Glutamatergic neuron (in vitro differentiated cells): ENCODE results near the gene ABCC12. TPM values are rescaled to one million over a fixed set of nuclear protein-coding genes. Genes with fewer than 3 reads are reported as not detected.

Experiments used
- DNase-seq: peaks from one replicate; pipeline ENCODE4 v3.0.0; 2022
- H3K27ac Mint-ChIP-seq: one replicate; pipeline ENCODE4 v1.8.0; 2020; ENCODE audit warnings: mild to moderate bottlenecking, mixed read lengths, inconsistent platforms; ENCODE audit not compliant: unreplicated experiment
- H3K27me3 Mint-ChIP-seq: one replicate; pipeline ENCODE4 v1.8.0; 2020; ENCODE audit warnings: mild to moderate bottlenecking, moderate library complexity, mixed read lengths, inconsistent platforms; ENCODE audit not compliant: unreplicated experiment
- H3K36me3 Mint-ChIP-seq: one replicate; pipeline ENCODE4 v1.8.0; 2020; ENCODE audit warnings: mild to moderate bottlenecking, mixed read lengths, inconsistent platforms; ENCODE audit not compliant: unreplicated experiment
- H3K4me1 Mint-ChIP-seq: one replicate; pipeline ENCODE4 v1.8.0; 2020; ENCODE audit warnings: mild to moderate bottlenecking, low read depth, mixed read lengths, inconsistent platforms; ENCODE audit not compliant: unreplicated experiment
- H3K4me3 Mint-ChIP-seq: one replicate; pipeline ENCODE4 v1.8.0; 2020; ENCODE audit warnings: mild to moderate bottlenecking, mixed read lengths, inconsistent platforms; ENCODE audit not compliant: unreplicated experiment
- H3K9me3 Mint-ChIP-seq: one replicate; pipeline ENCODE4 v1.8.0; 2020; ENCODE audit warnings: mild to moderate bottlenecking, moderate library complexity, mixed read lengths, inconsistent platforms; ENCODE audit not compliant: unreplicated experiment
- total RNA-seq: library from RNA; stranded (reverse); fragmentation: NEBNext Ultra II Directional; extraction: Animal tissue kit (Norgen Biotek cat#: 25700); gene quantifications from one replicate; pipeline ENCODE4 v1.2.1, GENCODE V29; 2021; ENCODE audit not compliant: unreplicated experiment
- TF ChIP-seq, protein P1 (sequence below): fragments of 200-600 bp; sonication (generic); IDR thresholded peaks from one replicate; pipeline ENCODE4 v1.5.0; 2021; ENCODE audit not compliant: partially characterized antibody, unreplicated experiment

Gene ABCC12
- total RNA-seq, 1 donor from 2014 or later, result not detected

DNA sequence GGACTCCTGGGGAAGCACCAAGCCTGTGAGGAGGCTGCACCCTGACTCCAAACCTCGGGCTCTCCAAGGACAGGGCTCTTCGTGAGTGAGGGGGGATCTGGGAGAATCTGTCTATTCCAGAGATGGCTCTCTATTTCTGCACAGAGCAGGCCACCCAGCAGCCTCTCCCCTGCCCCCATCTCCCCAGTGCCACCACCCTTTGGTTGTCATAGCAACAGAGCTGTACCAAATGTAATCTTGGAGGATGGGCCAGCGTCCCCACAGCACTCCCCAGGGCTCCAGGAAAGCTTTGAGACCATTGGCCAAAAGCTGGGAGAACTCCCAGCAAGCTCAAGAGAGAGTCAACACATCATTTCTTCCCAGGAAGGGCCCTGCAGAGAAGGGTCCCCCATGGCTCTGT lies 49.3 kb downstream of the ABCC12 start:
- H3K4me1 Mint-ChIP-seq, result peaks cover 16% of the 10 kb centered on the region
- no peaks in the 10 kb centered on the region for H3K36me3 Mint-ChIP-seq
- no peak for DNase-seq
- H3K4me3 Mint-ChIP-seq, result no peak overlapping the region
- H3K9me3 Mint-ChIP-seq, result peaks cover 5% of the 10 kb centered on the region
- peaks cover 6% of the 10 kb centered on the region for H3K27me3 Mint-ChIP-seq
- TF ChIP-seq, protein P1, sequence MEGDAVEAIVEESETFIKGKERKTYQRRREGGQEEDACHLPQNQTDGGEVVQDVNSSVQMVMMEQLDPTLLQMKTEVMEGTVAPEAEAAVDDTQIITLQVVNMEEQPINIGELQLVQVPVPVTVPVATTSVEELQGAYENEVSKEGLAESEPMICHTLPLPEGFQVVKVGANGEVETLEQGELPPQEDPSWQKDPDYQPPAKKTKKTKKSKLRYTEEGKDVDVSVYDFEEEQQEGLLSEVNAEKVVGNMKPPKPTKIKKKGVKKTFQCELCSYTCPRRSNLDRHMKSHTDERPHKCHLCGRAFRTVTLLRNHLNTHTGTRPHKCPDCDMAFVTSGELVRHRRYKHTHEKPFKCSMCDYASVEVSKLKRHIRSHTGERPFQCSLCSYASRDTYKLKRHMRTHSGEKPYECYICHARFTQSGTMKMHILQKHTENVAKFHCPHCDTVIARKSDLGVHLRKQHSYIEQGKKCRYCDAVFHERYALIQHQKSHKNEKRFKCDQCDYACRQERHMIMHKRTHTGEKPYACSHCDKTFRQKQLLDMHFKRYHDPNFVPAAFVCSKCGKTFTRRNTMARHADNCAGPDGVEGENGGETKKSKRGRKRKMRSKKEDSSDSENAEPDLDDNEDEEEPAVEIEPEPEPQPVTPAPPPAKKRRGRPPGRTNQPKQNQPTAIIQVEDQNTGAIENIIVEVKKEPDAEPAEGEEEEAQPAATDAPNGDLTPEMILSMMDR, result no peak
- H3K27ac Mint-ChIP-seq, result no peak overlapping the region

Other genes starting within 250 kb of the ABCC12 start
- gene LONP2, start 88.3 kb upstream of the ABCC12 start, total RNA-seq, result 57.3 TPM
- not detected for gene ABCC11, start 91.5 kb upstream of the ABCC12 start, total RNA-seq
- gene SIAH1, start 229.4 kb upstream of the ABCC12 start, total RNA-seq, result 46.7 TPM